Inflammatory macrophage (primary cell): ENCODE data around the gene GTF3C1.

ENCODE experiments used
- DNase-seq, 2 donors: peaks; one replicate each; pipeline ENCODE4 v3.0.0-alpha.2; 2020 to 2022

The GTF3C1 gene

GRCh38 chr16:27482397-27483087 lies 67.2 kb downstream of the GTF3C1 start:
- no peak for DNase-seq

- no peak for DNase-seq
Measured at GRCh38 chr16:27481282-27481934, 68.3 kb downstream of the GTF3C1 start.

GRCh38 chr16:27480761-27481160 lies 69.0 kb downstream of the GTF3C1 start:
- no peak for DNase-seq

- no peak for DNase-seq
Measured at GRCh38 chr16:27476240-27476639, 73.5 kb downstream of the GTF3C1 start.

GRCh38 chr16:27475561-27475960 lies 74.2 kb downstream of the GTF3C1 start:
- no peak for DNase-seq

DNA sequence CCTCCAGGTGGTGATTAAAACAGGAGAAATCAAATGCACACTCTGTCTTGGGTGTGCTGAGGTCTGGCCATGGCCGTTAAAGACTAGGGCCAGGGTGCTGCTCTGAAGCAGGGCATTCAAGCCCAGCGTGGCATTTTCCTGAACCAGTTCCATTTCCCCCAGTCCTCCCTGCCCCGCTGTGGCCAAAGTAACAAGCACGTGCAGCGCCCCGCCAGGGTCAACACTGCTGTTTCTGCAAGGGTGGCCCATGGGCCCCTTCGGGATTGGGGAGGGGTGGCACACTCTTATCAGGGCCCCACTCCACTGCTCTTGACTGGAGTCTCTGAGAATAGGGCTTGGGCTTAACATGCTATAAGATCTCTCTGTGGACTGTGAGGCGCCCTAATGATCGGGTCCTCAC lies 74.8 kb downstream of the GTF3C1 start:
- no peak for DNase-seq

- DNase-seq, result no peak
Measured at GRCh38 chr16:27474041-27474440, 75.7 kb downstream of the GTF3C1 start.

DNA sequence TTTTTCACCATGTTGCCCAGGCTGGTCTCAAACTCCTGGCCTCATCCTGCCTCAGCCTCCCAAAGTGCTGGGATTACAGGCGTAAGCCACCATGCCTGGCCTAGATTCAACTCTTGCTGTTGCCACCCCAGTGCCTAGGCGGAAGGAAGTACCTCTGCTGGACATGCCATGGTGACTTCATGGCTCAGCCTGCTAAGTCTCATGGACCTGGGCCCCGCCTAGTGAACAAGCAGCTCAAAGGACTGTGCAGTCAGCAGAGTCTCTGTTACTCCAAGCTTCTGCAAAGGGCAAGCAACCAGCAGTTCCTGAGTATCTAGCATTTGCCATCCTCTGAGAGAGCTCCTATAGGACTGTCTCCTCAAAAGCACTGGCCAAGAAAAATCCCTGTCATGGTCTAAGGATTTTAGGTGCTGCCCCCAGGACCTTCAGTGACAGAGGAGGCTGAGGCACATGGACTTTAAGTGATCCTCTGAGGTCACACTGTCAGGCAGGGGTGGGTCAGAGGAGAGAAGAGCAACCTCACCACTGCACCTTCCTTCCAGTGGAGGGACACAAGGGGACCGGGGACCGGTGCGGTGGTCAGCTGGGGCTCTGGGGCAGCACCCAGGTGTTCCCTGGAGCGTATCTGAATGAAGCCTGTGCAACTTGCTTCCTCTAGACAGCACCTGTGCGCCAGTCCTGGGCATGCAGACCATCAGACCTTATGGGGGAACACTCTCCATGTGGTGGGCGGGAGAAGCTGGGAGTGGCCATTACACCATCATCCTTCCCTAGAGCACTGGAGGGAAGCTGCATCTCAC lies 76.4 kb downstream of the GTF3C1 start:
- peak in 1 of 2 donors; percentile 46 for DNase-seq

DNA sequence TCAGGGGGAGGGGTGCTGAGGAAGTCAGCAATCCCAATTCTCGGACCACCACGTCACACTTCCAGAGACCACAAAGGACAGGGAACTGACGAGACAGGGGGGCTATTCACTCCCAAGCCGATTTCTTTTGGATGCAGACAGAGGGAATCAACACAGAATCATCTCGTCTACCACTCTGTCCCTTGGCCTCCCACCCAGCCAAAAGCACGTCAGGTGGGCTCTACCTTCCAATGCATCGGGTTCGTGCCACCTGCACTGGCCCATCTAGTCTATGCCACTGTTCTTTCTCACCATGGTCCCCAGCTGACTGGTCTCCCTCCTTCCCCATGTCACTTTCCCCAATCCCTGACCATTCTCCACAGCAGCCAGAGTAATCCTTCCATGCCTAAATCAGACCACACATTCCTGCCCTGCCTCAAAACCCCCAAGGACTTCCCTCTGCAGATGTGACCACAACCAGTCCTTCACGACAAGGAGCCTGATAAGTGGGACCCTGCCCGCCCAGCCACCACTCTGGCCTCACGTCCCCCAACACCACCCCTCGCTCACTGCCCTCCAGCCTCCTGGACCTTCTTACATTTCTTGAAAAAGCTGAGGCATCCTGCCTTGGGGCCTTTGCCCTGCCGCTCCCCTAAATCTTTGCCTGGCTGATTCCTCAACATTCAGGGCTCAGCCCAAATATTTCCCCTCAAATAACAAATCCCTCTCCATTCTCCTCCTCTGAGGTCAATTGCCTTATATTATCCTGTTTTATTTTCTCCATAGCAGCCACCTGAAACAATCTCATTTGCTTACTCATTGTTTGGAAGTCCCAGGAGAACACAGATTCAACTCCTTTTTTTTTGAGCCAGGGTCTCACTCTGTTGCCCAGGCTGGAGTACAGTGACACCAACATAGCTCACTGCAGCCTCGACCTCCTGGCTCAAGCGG lies 77.4 kb downstream of the GTF3C1 start:
- no peak for DNase-seq

DNA sequence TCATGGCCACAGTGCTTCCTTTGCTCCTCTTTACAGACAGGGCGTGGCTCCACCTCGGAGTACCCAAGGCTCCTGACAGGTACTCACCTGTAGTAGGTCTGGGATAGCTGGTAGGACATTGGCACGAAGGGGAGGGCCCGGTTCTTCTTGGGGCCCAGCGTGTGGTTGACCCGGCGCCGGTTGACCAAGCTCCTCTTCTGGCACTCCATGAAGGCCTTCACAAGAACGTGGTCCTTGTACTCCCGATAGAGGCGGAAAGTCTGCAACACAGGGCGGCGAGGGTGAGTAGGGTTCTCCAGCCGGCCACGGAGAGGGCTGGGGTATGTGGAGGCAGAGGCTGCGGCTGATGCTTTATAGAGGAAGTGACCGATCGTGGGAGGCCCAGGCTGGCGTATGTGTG lies 78.1 kb downstream of the GTF3C1 start:
- peak in 1 of 2 donors; percentile 39 for DNase-seq

DNA sequence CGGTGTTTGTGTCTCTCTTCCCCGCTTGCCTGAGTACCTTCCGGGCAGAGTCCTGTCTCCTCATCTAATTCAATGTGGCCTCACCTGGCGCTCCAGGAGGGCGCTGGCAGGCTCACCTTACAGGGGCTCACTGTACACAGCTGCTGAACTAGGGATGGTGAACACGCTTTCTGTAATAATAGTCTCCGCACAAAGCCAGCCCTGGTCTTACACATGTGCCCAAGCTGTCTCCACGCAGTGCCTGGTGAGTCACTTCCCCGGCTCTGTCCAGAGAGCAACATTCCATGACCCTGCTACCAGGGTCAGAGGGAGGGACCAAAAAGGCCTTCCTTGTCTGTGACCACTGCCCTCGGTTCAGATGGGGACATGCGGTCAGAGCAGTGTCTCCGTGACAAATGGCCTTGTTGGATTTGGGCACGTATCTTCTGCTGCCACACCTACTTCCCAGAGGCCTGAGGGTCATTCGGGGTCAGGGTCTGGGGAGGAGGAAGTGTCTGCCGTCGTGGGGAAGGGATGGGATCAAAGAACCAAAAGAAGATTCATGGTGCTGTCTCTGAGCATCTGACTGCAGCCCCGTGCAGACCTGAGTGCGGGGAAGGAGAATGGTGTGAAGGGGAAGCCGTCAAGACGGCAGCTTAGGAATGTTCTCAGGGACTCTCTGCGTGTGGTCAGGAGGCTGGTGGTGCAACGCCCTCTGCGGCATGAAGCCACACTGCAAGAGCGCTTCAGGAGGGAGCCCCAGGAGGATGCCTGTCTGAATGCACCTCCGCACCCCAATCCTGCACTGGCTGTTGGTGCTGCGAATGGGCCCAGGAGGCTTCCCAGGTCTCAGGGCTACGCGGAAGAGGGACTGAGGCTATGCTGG lies 78.9 kb downstream of the GTF3C1 start:
- DNase-seq, result peak; percentile 68 to 72

GRCh38 chr16:27468941-27469531 lies 80.7 kb downstream of the GTF3C1 start:
- DNase-seq, result no peak

- no peak for DNase-seq
Measured at GRCh38 chr16:27465483-27465879, 84.2 kb downstream of the GTF3C1 start.

DNA sequence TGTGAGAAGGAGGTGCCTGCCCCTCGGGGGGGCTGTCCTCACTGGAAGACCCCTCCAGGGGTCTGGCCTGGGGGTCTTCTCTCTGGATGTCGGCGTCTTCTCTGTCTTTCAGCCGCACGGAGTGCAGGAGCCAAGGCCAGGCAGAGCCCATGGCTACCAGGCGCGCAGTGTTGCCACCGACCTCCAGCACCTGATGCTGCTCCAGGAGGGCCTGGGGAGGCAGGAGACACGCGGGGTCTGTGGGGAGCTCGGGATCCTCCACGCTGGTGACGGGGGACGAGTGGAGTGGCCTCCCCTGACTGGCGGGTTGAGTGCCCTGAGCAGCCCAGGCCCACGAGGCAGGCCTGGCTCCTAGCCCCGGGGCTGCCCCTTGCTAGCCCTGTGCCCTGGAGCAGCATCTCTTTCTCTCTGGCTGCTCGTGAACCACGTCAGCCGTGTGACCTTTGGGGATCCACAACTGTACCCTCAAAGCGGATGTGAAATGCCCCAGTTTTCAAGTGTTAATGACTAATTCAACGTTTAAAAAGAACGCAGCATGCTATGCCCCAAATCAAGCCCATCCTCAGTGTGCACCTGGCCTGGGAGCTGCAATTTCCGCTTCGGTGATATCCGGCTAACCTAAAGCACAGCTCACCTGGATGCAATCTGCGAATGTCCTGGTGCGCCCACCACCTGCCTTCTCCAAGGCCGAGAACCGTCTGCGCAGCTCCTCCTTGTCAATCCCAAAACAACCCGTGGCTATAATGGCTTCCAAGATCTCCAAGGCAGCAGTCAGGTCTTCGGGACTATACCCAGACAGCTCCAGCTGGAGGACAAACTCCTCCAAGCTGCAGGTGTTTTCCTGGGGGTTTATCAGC lies 84.9 kb downstream of the GTF3C1 start:
- no peak for DNase-seq

- DNase-seq, result no peak
Measured at GRCh38 chr16:27463741-27464591, 85.7 kb downstream of the GTF3C1 start.

- no peak for DNase-seq
Measured at GRCh38 chr16:27462846-27463682, 86.6 kb downstream of the GTF3C1 start.

- DNase-seq, result no peak
Measured at GRCh38 chr16:27462200-27462845, 87.4 kb downstream of the GTF3C1 start.
